Kidney (tissue), 14 donors: ENCODE results near the gene GPR21. TPM values are rescaled to one million over a fixed set of nuclear protein-coding genes. Genes with fewer than 3 reads are reported as not detected.

Experiments used
- DNase-seq, 5 donors: peaks; one replicate each; pipeline ENCODE4 v3.0.0-alpha.2; 2013 to 2020
- FAIRE-seq: peaks from 2 replicates; lab custom pipeline; 2012; peaks lifted over from hg19 to GRCh38; lab: Jason Lieb, UNC
- H3K27ac ChIP-seq, 2 donors: one replicate each; pipeline ENCODE4 v1.7.0; 2013; ENCODE audit warnings: low read depth in 2 of 2, low read length in 2 of 2, inconsistent platforms in 1 of 2
- H3K27me3 ChIP-seq: one replicate; pipeline ENCODE4 v1.7.1; 2013; ENCODE audit warnings: low read length, inconsistent platforms; ENCODE audit not compliant: control insufficient read depth, insufficient read depth
- H3K36me3 ChIP-seq, 3 donors: one replicate each; pipeline versions ENCODE4 v1.7.0 to v1.7.1; 2013; ENCODE audit warnings: low read length in 3 of 3, control low read depth in 1 of 3, inconsistent platforms in 1 of 3; ENCODE audit not compliant: insufficient read depth in 3 of 3, control insufficient read depth in 2 of 3
- H3K4me1 ChIP-seq, 3 donors: one replicate each; pipeline versions ENCODE4 v1.7.0 to v1.7.1; 2013; ENCODE audit warnings: low read length in 3 of 3, inconsistent platforms in 1 of 3, low read depth in 1 of 3; ENCODE audit not compliant: control insufficient read depth in 2 of 3, insufficient read depth in 2 of 3
- H3K4me3 ChIP-seq, 3 donors: one replicate each; pipeline versions ENCODE4 v1.7.0 to v1.8.1; 2013; ENCODE audit warnings: low read length in 3 of 3, control low read depth in 1 of 3, inconsistent platforms in 1 of 3
- H3K9ac ChIP-seq, 3 donors: one replicate each; pipeline versions ENCODE4 v1.7.0 to v1.7.1; 2013; ENCODE audit warnings: low read length in 3 of 3, control low read depth in 1 of 3, inconsistent platforms in 1 of 3
- H3K9me3 ChIP-seq, 3 donors: one replicate each; pipeline versions ENCODE4 v1.7.0 to v1.7.1; 2013; ENCODE audit warnings: low read length in 3 of 3, control low read depth in 1 of 3, inconsistent platforms in 1 of 3; ENCODE audit not compliant: control insufficient read depth in 2 of 3, insufficient read depth in 1 of 3
- intact Hi-C: fragments of 100-400 bp; cut with DNase I; formaldehyde crosslinking; loops from one replicate; pipeline ENCODE4 v1.11.1; 2022
- polyA plus RNA-seq: library from polyadenylated mRNA; stranded (reverse); fragments of 350-450 nt; fragmentation: Illumina TruSeq; extraction: RNeasy Lipid Tissue Mini Kit (QIAGEN cat#74804); gene quantifications from one replicate; pipeline ENCODE4 v1.2.3, GENCODE V29; 2014; ENCODE audit warnings: low read depth, low replicate concordance; ENCODE audit not compliant: insufficient read depth
- total RNA-seq: library from RNA; stranded (reverse); fragmentation: NEBNext Ultra II Directional; extraction: Animal tissue kit (Norgen Biotek cat#: 25700); gene quantifications from one replicate; pipeline ENCODE4 v1.2.1, GENCODE V29; 2021
- TF ChIP-seq, protein P1 (sequence below): IDR thresholded peaks from 3 replicates; pipeline ENCODE4 v1.5.1; 2012; ENCODE audit warnings: mild to moderate bottlenecking, moderate library complexity, borderline replicate concordance; ENCODE audit not compliant: insufficient read depth; ENCODE audit errors: extremely low read depth
- donor health status: control.
- donor health status: control.
- donor health status: control.
- donor health status: control.
- donor health status: control.
- donor health status: DM: yes; HTN: yes; CAD: no.
- donor health status: Normal renal cell carcinoma (clear cell type).

The GPR21 gene
- total and polyA plus RNA-seq, 2 donors from 2014 or later, result 0.34 to 4.1 TPM

DNA sequence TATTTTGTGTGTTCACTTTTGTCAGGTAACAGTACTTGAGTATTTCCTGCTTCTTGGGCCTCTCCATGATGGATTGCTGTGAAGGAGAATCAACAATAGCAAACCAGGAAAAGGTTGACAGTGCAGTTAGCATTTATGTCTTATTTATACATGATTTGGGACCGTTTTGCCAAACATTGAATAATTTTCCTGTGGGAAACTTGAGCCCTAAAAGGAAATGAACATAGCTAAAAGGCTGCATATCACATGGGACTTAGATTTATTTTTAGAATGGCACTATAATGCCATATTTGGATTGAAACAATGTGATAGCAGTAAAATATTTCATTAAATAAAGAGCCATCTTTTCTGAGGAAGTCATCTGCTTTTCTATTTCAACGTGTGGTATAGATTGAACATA lies 15.3 kb downstream of the GPR21 start:
- DNase-seq (peak in 2 of 5 donors; percentile 6 to 61), FAIRE-seq (no peak)
- intact Hi-C loops, result no loop called here

GRCh38 chr9:123049589-123050222 lies 16.2 kb downstream of the GPR21 start:
- FAIRE-seq, result peak; percentile 3
- Histone ChIP-seq H3K4me3 (peak overlapping the region in 1 of 3 donors; percentile 2), H3K9ac (no peak overlapping the region), H3K27me3 (no peaks in the 10 kb centered on the region), H3K4me1 (peaks cover 0 to 39% (median 13%) of the 10 kb centered on the region in 3 donors), H3K9me3 (no peaks in the 10 kb centered on the region), H3K36me3 (peaks cover 0 to under 1% (median 0%) of the 10 kb centered on the region in 3 donors), H3K27ac (peak overlapping the region; percentile 20 to 84)
- TF ChIP-seq, protein P1, sequence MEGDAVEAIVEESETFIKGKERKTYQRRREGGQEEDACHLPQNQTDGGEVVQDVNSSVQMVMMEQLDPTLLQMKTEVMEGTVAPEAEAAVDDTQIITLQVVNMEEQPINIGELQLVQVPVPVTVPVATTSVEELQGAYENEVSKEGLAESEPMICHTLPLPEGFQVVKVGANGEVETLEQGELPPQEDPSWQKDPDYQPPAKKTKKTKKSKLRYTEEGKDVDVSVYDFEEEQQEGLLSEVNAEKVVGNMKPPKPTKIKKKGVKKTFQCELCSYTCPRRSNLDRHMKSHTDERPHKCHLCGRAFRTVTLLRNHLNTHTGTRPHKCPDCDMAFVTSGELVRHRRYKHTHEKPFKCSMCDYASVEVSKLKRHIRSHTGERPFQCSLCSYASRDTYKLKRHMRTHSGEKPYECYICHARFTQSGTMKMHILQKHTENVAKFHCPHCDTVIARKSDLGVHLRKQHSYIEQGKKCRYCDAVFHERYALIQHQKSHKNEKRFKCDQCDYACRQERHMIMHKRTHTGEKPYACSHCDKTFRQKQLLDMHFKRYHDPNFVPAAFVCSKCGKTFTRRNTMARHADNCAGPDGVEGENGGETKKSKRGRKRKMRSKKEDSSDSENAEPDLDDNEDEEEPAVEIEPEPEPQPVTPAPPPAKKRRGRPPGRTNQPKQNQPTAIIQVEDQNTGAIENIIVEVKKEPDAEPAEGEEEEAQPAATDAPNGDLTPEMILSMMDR, result no peak
- peak in 1 of 5 donors; percentile 34 for DNase-seq
- intact Hi-C loops, result no loop called here

More for the DNA sequence above, 15.3 kb downstream of the GPR21 start:
- Histone ChIP-seq H3K27ac (peak overlapping the region in 1 of 2 donors; percentile 84), H3K36me3 (no peaks in the 10 kb centered on the region), H3K9me3 (no peaks in the 10 kb centered on the region), H3K4me1 (peaks cover 0 to 39% (median 13%) of the 10 kb centered on the region in 3 donors), H3K27me3 (no peaks in the 10 kb centered on the region), H3K4me3 (no peak overlapping the region), H3K9ac (no peak overlapping the region)
- TF ChIP-seq, protein P1, result no peak

- no peaks in the 10 kb centered on the region for H3K9me3 ChIP-seq
- H3K36me3 ChIP-seq, result peaks cover 0 to 3% (median 0%) of the 10 kb centered on the region in 3 donors
- H3K9ac ChIP-seq, result no peak overlapping the region
- no peak overlapping the region for H3K27ac ChIP-seq
- FAIRE-seq (no peak), DNase-seq (no peak)
- peaks cover 0 to 25% (median 13%) of the 10 kb centered on the region in 3 donors for H3K4me1 ChIP-seq
- H3K27me3 ChIP-seq, result no peaks in the 10 kb centered on the region
- H3K4me3 ChIP-seq, result no peak overlapping the region
- intact Hi-C loops, result no loop called here
- TF ChIP-seq, protein P1, result no peak
These were observed 19.6 kb downstream of the GPR21 start for GRCh38 chr9:123053046-123053445.

- intact Hi-C loops, result no loop called here
- Histone ChIP-seq H3K4me3 (no peak overlapping the region), H3K9me3 (no peaks in the 10 kb centered on the region), H3K9ac (no peak overlapping the region), H3K27ac (peak overlapping the region in 1 of 2 donors; percentile 17), H3K27me3 (no peaks in the 10 kb centered on the region), H3K4me1 (peaks cover 0 to 22% (median 12%) of the 10 kb centered on the region in 3 donors), H3K36me3 (peaks cover 0 to 3% (median 0%) of the 10 kb centered on the region in 3 donors)
- TF ChIP-seq, protein P1, result no peak
- FAIRE-seq (no peak), DNase-seq (no peak)
These were observed 20.2 kb downstream of the GPR21 start for GRCh38 chr9:123053711-123054110.
